ENCODE measurements around the gene RPN2. TPM values are rescaled to one million over a fixed set of nuclear protein-coding genes. Genes with fewer than 3 reads are reported as not detected.

Gene RPN2
- total and polyA plus RNA-seq, 10 of the 15 experiments (the other 5 are each of a cell fraction or from before 2014, with no cell fraction given), result 148 to 365 (median 228) TPM

- TF ChIP-seq HDGF (IDR thresholded peaks at IDR 0.05), result no peak
- no peak for TF ChIP-seq ZNF217 (IDR thresholded peaks at IDR 0.05)
Observed at GRCh38 chr20:37257530-37257929, 78.4 kb downstream of the RPN2 start (continued).

- RAD21 ChIA-PET (ENCODE audit: unreplicated experiment), result interaction anchor here (0.7 kb wide), 1 partner anchor 43 kb away, joined by 3 read pairs; no protein-coding TSS in a partner anchor
- no peaks in the 10 kb centered on the region for H3K4me1 ChIP-seq (ENCODE audit: control insufficient read depth, insufficient read depth, low read length)
- no TSS peak for BruUV-seq (replicated peaks)
- H3K4me3 ChIP-seq, result no peak overlapping the region
- no peaks in the 10 kb centered on the region; a peak in 1 of 4 replicates for H3K27me3 ChIP-seq (replicated peaks in 1 of 2; ENCODE audit: control insufficient read depth in 2 of 2, insufficient read depth in 2 of 2, low read length in 1 of 2)
- no peaks in the 10 kb centered on the region for H3K79me2 ChIP-seq (ENCODE audit: control insufficient read depth, insufficient read depth, low read length)
- 23% methylated on average over 7 of the region's 9 CpGs for WGBS (ENCODE audit: insufficient coverage, insufficient replicate concordance, low lambda C conversion rate, missing lambda C conversion rate)
- FAIRE-seq, result no peak
- ATAC-seq, result no peak
- H3K9ac ChIP-seq (ENCODE audit: control insufficient read depth, insufficient read depth, low read length), result no peak overlapping the region
- TF ChIP-seq CREB1 (IDR thresholded peaks at IDR 0.05; ENCODE audit: low read depth) (no peak), IKZF2 (IDR thresholded peaks at IDR 0.05) (no peak), NFIC (IDR thresholded peaks at IDR 0.05; ENCODE audit: low read depth, low read length) (no peak)
- H4K20me1 ChIP-seq (ENCODE audit: control insufficient read depth, insufficient read depth), result no peaks in the 10 kb centered on the region
- in situ Hi-C loops (cut with MboI) (no loop called here), intact Hi-C loops (cut with micrococcal nuclease; ENCODE audit: unreplicated experiment) (no loop called here)
- H3K4me2 ChIP-seq (ENCODE audit: control insufficient read depth, insufficient read depth), result no peak overlapping the region
- CTCF ChIA-PET, result no interaction called here
- SMC1A ChIA-PET (ENCODE audit: uncharacterized antibody, unreplicated experiment), result no interaction called here
- DNase-seq (ENCODE audit: low read depth, low spot score), result no peak
- no peak overlapping the region for H2AFZ ChIP-seq (ENCODE audit: control insufficient read depth, low read depth, low read length)
- no peaks in the 10 kb centered on the region for H3K9me3 ChIP-seq (replicated peaks; ENCODE audit: control insufficient read depth, insufficient read depth, low read length)
- H3K36me3 ChIP-seq (ENCODE audit: control insufficient read depth in 2 of 2, insufficient read depth in 2 of 2, low read length in 1 of 2), result no peaks in the 10 kb centered on the region
- H3K27ac ChIP-seq (ENCODE audit: control insufficient read depth, insufficient read depth), result no peak overlapping the region
- POLR2A ChIA-PET, result no interaction called here
Observed at GRCh38 chr20:37257988-37258387, 78.9 kb downstream of the RPN2 start.

GRCh38 chr20:37259031-37259430, 79.9 kb downstream of the RPN2 start:
- ChIA-PET SMC1A (ENCODE audit: uncharacterized antibody, unreplicated experiment) (interaction anchor here (0.9 kb wide), 1 partner anchor 61 kb away, joined by 4 read pairs; no protein-coding TSS in a partner anchor), CTCF (interaction anchor here (1.5 to 2.1 kb wide), 2 partner anchors 11 to 275 kb away, joined by 5 to 8 read pairs; no protein-coding TSS in a partner anchor), POLR2A (interaction anchor here (0.5 kb wide), 1 partner anchor 291 kb away, joined by 3 read pairs; no protein-coding TSS in a partner anchor), RAD21 (ENCODE audit: unreplicated experiment) (no interaction called here)
- Histone ChIP-seq H3K27me3 (replicated peaks in 1 of 2; ENCODE audit: control insufficient read depth in 2 of 2, insufficient read depth in 2 of 2, low read length in 1 of 2) (no peaks in the 10 kb centered on the region; a peak in 1 of 4 replicates), H4K20me1 (ENCODE audit: control insufficient read depth, insufficient read depth) (no peaks in the 10 kb centered on the region), H3K27ac (ENCODE audit: control insufficient read depth, insufficient read depth) (no peak overlapping the region), H2AFZ (ENCODE audit: control insufficient read depth, low read depth, low read length) (no peak overlapping the region), H3K36me3 (ENCODE audit: control insufficient read depth in 2 of 2, insufficient read depth in 2 of 2, low read length in 1 of 2) (no peaks in the 10 kb centered on the region), H3K4me1 (ENCODE audit: control insufficient read depth, insufficient read depth, low read length) (no peaks in the 10 kb centered on the region), H3K4me3 (no peak overlapping the region), H3K4me2 (ENCODE audit: control insufficient read depth, insufficient read depth) (no peak overlapping the region), H3K9me3 (replicated peaks; ENCODE audit: control insufficient read depth, insufficient read depth, low read length) (no peaks in the 10 kb centered on the region), H3K79me2 (ENCODE audit: control insufficient read depth, insufficient read depth, low read length) (no peaks in the 10 kb centered on the region), H3K9ac (ENCODE audit: control insufficient read depth, insufficient read depth, low read length) (no peak overlapping the region)
- no TSS peak for BruUV-seq (replicated peaks)
- no peak for ATAC-seq
- TF ChIP-seq IKZF1 (conservative IDR thresholded peaks at IDR 0.05) (no peak), BHLHE40 (IDR thresholded peaks at IDR 0.05; ENCODE audit: borderline replicate concordance in 1 of 2, low read depth in 2 of 2, low read length in 1 of 2) (no peak), NFYB (IDR thresholded peaks at IDR 0.05; ENCODE audit: insufficient read depth, low read depth, low read length) (no peak), ESRRA (IDR thresholded peaks at IDR 0.05; ENCODE audit: low read length) (no peak), PAX8 (IDR thresholded peaks at IDR 0.05) (no peak), NFYA (IDR thresholded peaks at IDR 0.05; ENCODE audit: borderline replicate concordance, low read depth, low read length) (no peak), MAX (IDR thresholded peaks at IDR 0.05; ENCODE audit: low read depth, low read length) (no peak), POU2F2 (IDR thresholded peaks at IDR 0.05; ENCODE audit: borderline replicate concordance, low read depth, low read length) (no peak)
- DNase-seq (ENCODE audit: low read depth, low spot score), result no peak
- no peak for FAIRE-seq
- WGBS (ENCODE audit: insufficient coverage, insufficient replicate concordance, low lambda C conversion rate, missing lambda C conversion rate), result 57% methylated on average over 11 of the region's 11 CpGs
- intact Hi-C loops (cut with micrococcal nuclease; ENCODE audit: unreplicated experiment) (no loop called here), in situ Hi-C loops (cut with MboI) (no loop called here)
